Omental fat pad (tissue), 4 donors: ENCODE measurements around the gene IQUB. TPM values are rescaled to one million over a fixed set of nuclear protein-coding genes. Genes with fewer than 3 reads are reported as not detected.
"Not testable (repeated sequence)": the region's sequence is repeated elsewhere in the genome, so short reads cannot be mapped to it uniquely, and the experiment has no call there.

ENCODE experiments used
- ATAC-seq: fragments of 150-250 bp; one replicate; pipeline ENCODE4 v1.9.1; 2016; ENCODE audit warnings: mild to moderate bottlenecking, moderate library complexity; ENCODE audit not compliant: low FRiP score
- DNase-seq: peaks from one replicate; pipeline ENCODE4 v3.0.0-alpha.2; 2019; ENCODE audit warnings: low spot score
- small RNA-seq: library from RNA; depleted of rRNA; stranded (forward); fragments of <200 nt; gene quantifications from one replicate; pipeline ENCODE3, GENCODE V24; 2016
- total RNA-seq, 4 donors: library from RNA; depleted of rRNA; stranded (reverse); fragments of >200 nt; gene quantifications; one replicate each; pipeline ENCODE4 v1.1.0, GENCODE V29; 2016
- TF ChIP-seq, protein P1 (sequence below), 3 donors: fragments of 450-650 bp; IDR thresholded peaks; one replicate each; pipeline ENCODE4 v1.5.1; 2016 to 2017; ENCODE audit warnings: antibody characterized with exemption in 3 of 3, mild to moderate bottlenecking in 3 of 3, moderate library complexity in 2 of 3

IQUB gene
- total RNA-seq, 4 donors from 2014 or later = 0.32 to 1.6 (median 1.4) TPM; not detected in 1

DNA sequence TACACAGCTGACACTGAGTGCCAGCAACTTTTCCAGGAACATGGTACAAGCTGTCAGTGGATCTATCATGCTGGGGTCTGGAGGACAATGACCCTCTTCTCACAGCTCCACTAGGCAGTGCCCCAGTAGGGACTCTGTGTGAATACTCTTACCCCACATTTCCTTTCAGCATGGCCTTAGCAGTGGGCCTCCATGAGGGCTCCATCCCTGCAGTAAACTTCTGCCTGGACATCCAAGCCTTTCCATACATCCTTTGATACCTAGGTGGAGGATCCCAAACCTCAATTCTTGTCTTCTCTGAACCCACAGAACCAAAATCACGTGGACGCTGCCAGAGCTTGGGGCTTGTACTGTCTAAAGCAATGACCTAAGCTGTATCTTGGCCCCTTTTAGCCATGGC lies 116.8 kb downstream of the IQUB start:
- ATAC-seq = no peak
- TF ChIP-seq, protein P1, sequence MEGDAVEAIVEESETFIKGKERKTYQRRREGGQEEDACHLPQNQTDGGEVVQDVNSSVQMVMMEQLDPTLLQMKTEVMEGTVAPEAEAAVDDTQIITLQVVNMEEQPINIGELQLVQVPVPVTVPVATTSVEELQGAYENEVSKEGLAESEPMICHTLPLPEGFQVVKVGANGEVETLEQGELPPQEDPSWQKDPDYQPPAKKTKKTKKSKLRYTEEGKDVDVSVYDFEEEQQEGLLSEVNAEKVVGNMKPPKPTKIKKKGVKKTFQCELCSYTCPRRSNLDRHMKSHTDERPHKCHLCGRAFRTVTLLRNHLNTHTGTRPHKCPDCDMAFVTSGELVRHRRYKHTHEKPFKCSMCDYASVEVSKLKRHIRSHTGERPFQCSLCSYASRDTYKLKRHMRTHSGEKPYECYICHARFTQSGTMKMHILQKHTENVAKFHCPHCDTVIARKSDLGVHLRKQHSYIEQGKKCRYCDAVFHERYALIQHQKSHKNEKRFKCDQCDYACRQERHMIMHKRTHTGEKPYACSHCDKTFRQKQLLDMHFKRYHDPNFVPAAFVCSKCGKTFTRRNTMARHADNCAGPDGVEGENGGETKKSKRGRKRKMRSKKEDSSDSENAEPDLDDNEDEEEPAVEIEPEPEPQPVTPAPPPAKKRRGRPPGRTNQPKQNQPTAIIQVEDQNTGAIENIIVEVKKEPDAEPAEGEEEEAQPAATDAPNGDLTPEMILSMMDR (IDR thresholded peaks at IDR 0.05) = no peak

DNA sequence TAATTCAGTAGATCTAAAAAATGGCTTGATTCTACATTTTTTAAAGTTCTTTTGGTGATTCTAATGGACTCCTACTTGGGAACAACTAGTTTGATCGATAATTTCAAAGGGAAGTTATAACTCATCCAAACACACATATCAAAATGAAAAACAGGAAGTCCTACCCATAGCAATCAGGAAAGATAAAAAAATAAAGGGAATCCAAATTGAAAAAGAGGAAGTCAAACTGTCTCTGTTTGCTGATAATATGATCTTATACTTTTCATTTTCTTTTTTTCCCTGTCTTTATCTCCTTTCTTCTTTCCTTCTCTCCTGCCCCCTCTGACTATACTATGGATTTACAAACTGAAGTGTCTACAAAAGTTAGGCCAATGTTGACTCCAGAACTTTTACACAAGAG lies 118.8 kb downstream of the IQUB start:
- DNase-seq = no peak
- TF ChIP-seq, protein P1 (IDR thresholded peaks at IDR 0.05) = no peak
- ATAC-seq = no peak

More for the DNA sequence above, 116.8 kb downstream of the IQUB start:
- DNase-seq = no peak

DNA sequence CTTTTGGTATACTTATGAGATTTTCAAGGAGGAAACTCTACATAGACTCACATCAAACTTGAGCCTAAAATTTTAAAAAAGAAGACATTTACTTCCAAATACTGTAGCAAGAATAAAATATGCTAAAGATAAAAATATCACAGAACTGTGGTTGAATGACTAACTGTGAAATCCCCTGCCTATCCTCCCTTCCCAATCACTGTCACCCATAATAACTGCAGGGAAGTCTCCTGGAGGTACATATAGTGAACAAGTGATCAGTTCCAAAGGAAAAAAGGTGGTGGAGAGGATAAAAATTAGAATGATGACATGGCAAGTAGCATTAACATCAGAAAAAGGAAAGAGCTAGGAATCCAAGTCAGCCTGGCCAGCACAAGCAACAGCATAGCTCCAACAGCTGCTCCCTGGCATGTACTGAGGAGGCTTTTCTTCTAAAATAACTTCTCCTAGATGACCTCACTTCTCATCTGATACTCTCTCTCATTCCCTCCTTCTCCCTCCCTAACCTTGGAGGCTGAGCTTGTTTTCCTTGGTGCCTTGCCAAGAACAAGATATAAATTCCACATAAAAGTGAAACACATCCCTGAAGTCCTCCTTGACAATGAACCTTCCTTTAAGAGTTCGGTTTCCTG lies 124.0 kb downstream of the IQUB start:
- TF ChIP-seq, protein P1 (IDR thresholded peaks at IDR 0.05) = no peak
- peak; percentile 93 for ATAC-seq
- no peak for DNase-seq

DNA sequence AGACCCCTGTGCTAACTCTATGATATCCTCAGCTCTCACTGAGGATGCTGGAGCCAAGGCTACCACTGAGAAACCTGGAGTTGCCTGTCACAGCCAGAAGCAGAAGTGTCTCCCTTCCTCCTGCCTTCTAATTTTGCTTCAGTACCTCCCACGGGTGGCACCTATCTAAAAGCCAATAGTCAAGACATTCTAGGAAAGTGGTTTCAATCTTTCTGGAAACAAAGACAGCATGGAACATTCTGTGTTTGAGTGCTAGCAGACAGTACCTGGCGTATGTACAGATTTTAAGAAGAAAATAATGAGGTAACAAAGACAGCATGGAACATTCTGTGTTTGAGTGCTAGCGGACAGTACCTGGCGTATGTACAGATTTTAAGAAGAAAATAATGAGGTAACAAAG lies 126.4 kb downstream of the IQUB start:
- not testable (repeated sequence) for ATAC-seq, DNase-seq

Small RNAs within 50 kb of the gene (small RNA-seq; reads per million reads assigned to genes)
- not detected for gene RNU6-296P

Other genes with a start within 250 kb of the IQUB start
- 10 to 100 TPM; 24.6 to 42.2 (median 31.1) TPM for gene NDUFA5, start 23.2 kb upstream of the IQUB start, total RNA-seq
- not detected for gene ASB15, start 67.2 kb upstream of the IQUB start, total RNA-seq
- not detected for gene LMOD2, start 121.3 kb upstream of the IQUB start, total RNA-seq
- 10 to 100 TPM; 23.8 to 30.9 (median 27.6) TPM for gene WASL, start 214.4 kb upstream of the IQUB start, total RNA-seq